ENCODE measurements around the gene TCF3.

The TCF3 gene

GRCh38 chr19:1577929-1578618 is 74.3 kb downstream of the TCF3 start:
- DNase-seq = no peak

GRCh38 chr19:1577090-1577928 is 75.1 kb downstream of the TCF3 start:
- DNase-seq = no peak

GRCh38 chr19:1576242-1577089 is 75.9 kb downstream of the TCF3 start:
- DNase-seq = no peak

DNA sequence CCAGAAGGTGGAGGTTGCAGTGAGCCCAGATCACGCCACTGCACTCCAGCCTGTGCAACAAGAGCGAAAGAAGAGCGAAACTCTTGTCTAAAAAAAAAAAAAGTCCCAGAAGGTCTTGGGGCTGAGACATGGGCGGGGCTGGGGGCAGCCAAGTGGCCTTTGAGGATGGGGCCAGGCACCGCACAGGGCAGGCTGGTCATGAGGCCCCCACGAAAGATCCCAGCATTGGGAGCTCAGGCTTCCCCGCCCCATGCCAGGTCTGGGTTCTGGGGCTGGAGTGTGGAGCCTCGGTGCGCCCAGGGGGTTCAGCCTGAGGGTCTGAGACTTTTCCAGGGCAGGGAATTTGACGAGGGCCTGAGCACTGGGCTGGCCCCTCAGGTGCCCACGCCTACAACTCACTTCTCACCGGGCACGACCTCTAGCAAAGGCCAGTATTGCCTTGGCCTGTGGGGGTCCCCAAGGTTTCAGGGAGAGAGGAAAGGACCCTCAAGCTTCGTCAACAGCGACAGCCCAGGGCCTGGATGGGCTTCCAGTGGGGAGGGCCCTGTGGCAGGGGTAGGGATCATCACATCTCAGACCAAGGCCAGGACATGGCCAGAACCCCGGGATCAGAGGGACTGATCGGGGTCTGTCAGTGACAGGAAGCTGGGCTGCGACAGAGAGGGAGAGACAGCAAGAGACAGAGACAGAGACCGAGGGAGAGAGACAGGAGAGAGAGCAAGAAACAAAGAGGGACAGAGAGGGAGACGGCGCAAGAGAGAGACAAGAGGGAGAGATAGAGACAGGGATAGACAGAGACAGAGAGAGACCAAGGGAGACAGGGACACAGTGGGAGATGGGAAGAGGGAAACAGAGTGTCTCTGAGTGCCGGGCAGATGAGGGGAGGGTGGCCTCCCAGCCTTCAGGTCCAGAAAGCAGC is 76.8 kb downstream of the TCF3 start:
- no peak for DNase-seq

DNA sequence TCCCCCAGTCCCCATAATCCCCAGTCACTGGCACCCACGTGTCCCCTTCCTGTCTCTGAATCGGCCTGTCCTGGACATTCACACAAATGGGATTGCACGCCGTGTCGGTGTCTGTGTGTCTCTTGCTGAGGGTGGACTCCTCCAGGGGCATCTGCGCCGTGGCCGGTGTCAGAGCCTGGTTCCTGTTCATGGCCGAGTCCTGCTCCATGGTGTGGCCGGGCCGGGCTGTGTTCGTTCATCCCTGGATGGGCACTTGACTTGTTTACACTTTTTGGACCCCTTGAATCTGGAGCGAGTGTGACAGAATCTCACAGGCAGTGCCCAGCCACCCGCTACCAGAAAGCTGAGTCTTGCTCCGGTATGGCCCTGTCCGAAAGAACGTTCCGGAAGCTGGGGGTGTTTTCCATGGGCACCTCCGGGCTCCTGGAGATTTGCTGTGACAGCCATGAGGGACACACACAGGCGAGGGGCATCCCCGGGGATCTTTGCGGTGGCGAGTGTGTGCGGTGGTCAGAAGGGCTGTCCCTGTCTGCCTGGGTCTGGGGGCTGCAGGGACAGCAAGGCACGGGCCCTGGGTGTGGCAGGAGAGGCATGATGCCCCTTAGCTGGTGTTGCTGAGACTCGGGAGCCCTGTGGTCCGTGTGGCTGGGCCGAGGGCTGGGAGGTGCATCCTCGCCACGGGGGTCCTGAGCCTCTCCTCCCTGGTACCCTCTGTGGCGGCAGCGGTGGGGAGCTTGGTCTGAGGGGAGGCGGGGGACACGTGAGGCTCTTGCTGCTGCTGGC is 77.9 kb downstream of the TCF3 start:
- no peak for DNase-seq

GRCh38 chr19:1572795-1573194 is 79.6 kb downstream of the TCF3 start:
- DNase-seq = no peak

DNA sequence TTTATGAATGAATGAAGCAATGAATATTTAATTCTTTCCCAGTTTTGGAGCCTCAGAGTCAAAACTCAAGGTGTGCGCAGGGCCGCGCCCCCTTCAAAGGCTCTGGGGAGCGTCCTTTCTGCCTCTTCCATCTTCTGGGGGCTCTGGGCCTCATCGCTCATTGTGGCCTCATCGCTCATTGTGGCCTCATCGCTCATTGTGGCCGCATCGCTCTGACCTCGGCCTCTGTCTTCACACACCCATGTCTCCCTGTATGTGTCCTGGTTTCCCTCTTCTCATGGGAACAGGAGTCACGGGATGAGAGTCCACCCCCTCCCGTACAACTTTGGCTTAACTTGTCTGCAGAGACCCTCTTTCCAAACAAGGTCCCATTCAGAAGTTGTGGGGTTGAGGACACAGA is 81.1 kb downstream of the TCF3 start:
- no peak for DNase-seq

- DNase-seq = no peak
These were observed 81.6 kb downstream of the TCF3 start for GRCh38 chr19:1570836-1571235.

DNA sequence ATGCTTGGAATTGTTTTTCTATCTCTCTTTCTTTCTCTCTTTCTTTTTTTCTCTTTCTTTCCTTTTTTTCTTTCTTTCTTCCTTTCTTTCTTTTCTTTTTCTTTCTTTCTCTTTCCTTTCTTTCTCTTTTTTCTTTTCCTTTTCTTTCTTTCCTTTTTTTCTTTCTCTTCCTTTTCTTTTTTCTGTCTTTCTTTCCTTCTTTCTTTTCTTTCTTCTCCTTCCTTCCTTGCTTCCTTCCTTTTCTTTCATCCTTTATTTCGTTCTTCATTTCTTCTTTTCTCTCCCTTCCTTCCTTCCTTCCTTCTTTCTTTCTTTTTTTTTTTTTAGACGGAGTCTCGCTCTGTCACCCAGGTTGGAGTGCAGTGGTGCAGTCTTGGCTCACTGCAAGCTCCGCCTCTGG is 82.4 kb downstream of the TCF3 start:
- no peak for DNase-seq

- DNase-seq = peak; percentile 87
These were observed 83.9 kb downstream of the TCF3 start, which contains the start of gene MEX3D for GRCh38 chr19:1568320-1569019. Gene MEX3D (minus strand): TSS chr19:1568325. CDS start chr19:1568058, 267 bp downstream.

- no peak for DNase-seq
These were observed 84.6 kb downstream of the TCF3 start for GRCh38 chr19:1567848-1568227.

- DNase-seq = no peak
These were observed 85.1 kb downstream of the TCF3 start for GRCh38 chr19:1567116-1567847.

- DNase-seq = no peak
These were observed 85.9 kb downstream of the TCF3 start for GRCh38 chr19:1566392-1567115.

- no peak for DNase-seq
These were observed 89.2 kb downstream of the TCF3 start for GRCh38 chr19:1563251-1563650.

DNA sequence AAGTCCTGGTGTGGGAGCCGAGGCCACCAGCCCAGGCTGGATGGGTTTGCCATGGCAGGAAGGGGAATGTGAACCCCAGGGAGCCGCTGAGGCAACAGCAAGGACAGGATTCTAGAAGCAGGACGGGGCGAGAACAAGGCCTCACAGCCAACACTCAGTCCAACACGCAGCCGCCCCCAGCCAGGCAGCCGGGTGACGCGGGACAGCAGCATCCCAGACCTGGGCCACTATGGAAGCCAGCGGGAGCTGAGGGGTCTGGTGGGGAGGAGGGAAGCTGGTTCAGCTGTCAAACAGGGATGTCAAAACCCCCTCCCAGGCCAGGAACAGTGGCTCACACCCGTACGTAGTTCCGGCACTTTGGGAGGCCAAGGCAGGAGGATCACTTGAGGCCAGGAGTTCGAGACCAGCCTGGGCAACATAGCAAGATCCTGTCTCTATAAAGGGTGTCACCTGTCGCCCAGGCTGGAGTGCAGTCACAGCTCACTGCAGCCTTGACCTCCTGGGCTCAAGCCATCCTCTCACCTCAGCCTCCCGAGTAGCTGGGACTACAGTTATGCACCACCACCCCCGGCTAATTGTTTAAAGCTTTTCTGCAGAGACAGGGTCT is 91.1 kb downstream of the TCF3 start:
- DNase-seq = no peak

GRCh38 chr19:1560286-1560882 is 92.0 kb downstream of the TCF3 start:
- no peak for DNase-seq

All from activated CD4-positive, alpha-beta T cell treated with anti-CD3 and anti-CD28 coated beads, Interleukin-10, Interleukin-2, amounts not matched to agents 100 ng/mL and 50 ng/mL, durations not matched to agents 16 hours and 8 hours (primary cell).